ENCODE data around the gene PDIA2. TPM values are rescaled to one million over a fixed set of nuclear protein-coding genes. Genes with fewer than 3 reads are reported as not detected.
"Not testable (repeated sequence)": the region's sequence is repeated elsewhere in the genome, so short reads cannot be mapped to it uniquely, and the experiment has no call there.

PDIA2 gene, protein sequence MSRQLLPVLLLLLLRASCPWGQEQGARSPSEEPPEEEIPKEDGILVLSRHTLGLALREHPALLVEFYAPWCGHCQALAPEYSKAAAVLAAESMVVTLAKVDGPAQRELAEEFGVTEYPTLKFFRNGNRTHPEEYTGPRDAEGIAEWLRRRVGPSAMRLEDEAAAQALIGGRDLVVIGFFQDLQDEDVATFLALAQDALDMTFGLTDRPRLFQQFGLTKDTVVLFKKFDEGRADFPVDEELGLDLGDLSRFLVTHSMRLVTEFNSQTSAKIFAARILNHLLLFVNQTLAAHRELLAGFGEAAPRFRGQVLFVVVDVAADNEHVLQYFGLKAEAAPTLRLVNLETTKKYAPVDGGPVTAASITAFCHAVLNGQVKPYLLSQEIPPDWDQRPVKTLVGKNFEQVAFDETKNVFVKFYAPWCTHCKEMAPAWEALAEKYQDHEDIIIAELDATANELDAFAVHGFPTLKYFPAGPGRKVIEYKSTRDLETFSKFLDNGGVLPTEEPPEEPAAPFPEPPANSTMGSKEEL
- total RNA-seq, result not detected

GRCh38 chr16:283033-283805 lies at the start of gene PDIA2:
Gene PDIA2, plus strand, starts transcription at chr16:283164. Its CDS starts 6 bp downstream, at chr16:283170.
- POLR2A ChIA-PET, result no interaction called here
- CTCF ChIA-PET, result no interaction called here

- POLR2A ChIA-PET, result interaction anchor here (0.6 to 2.4 kb wide), 7 partner anchors 18 to 456 kb away, joined by 3 to 18 read pairs (median 5); partner anchors contain the start of gene AXIN1
- CTCF ChIA-PET, result interaction anchor here (0.8 to 1.9 kb wide), 10 partner anchors 18 to 138 kb away, joined by 3 to 9 read pairs (median 3); no protein-coding TSS in a partner anchor
These were observed 48.3 kb upstream of the PDIA2 start, which contains the start of gene FAM234A for GRCh38 chr16:234468-235305. Gene FAM234A, plus strand, starts transcription at chr16:234821. Its CDS starts 19,593 bp downstream, at chr16:254414.

GRCh38 chr16:239948-240277 lies 43.1 kb upstream of the PDIA2 start:
- CTCF ChIA-PET, result no interaction called here
- POLR2A ChIA-PET, result interaction anchor here (0.6 kb wide), 1 partner anchor 40 kb away, joined by 4 read pairs; no protein-coding TSS in a partner anchor

DNA sequence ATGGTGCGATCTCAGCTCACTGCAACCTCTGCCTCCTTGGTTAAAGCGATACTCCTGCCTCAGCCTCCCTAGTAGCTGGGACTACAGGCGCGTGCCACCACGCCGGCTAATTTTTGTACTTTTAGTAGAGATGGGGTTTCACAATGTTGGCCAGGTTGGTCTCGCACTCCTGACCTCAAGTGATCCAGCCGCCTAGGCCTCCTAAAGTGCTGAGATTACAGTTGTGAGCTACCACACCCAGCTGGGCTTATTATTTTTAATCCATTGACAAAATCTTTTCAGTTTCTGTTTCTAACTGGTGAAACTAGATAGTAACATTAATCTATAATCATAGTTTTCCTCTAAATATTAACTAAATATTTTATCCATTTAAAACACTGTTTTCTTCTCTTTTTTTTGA lies 42.4 kb upstream of the PDIA2 start:
- CTCF ChIA-PET, result no interaction called here
- POLR2A ChIA-PET, result interaction anchor here (0.6 kb wide), 1 partner anchor 39 kb away, joined by 4 read pairs; no protein-coding TSS in a partner anchor

- POLR2A ChIA-PET, result no interaction called here
- CTCF ChIA-PET, result interaction anchor here (0.7 kb wide), 1 partner anchor 159 kb away, joined by 3 read pairs; no protein-coding TSS in a partner anchor
These were observed 40.7 kb upstream of the PDIA2 start for GRCh38 chr16:242281-242680.

DNA sequence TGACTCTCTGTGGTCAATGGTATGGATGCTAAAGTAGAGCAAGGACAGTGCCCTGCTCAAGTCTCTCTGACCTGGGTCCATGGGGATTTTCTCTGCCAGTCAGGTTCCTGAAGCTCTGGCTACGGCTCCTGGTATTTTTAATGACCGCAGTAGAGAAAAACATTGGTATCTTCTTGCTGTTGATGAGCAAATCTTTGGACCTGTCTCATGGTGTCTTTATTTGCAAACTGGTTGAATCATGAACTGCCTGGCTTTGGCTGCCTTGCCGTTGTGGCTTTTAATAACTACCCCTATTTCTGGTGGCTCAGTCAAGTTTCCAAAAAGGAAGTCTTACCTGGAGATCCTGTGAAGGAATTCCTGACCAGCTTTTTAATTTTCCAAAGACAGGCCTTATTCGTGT lies 39.6 kb upstream of the PDIA2 start:
- ChIA-PET CTCF (no interaction called here), POLR2A (no interaction called here)

DNA sequence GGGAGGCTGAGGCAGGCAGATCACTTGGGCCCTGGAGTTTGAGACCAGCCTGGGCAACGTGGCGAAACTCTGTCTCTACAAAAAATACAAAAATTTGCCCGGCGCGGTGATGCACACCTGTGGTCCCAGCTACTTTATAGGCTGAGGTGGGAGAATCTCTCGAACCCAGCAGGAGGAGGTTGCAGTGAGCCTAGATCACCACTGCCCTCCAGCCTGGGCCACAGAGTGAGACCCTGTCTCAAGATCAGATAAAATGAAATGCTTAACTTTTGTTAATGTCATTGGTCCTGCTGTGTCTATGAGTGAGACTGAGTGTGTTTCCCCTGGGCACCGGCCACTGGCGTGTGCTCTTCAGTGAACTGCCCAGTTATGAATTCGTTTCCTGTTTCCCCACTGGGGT lies 37.9 kb upstream of the PDIA2 start:
- CTCF ChIA-PET, result no interaction called here
- POLR2A ChIA-PET, result no interaction called here

- POLR2A ChIA-PET, result no interaction called here
- CTCF ChIA-PET, result no interaction called here
These were observed 35.9 kb upstream of the PDIA2 start for GRCh38 chr16:247027-247426.

GRCh38 chr16:249431-249830 lies 33.5 kb upstream of the PDIA2 start:
- POLR2A ChIA-PET, result no interaction called here

DNA sequence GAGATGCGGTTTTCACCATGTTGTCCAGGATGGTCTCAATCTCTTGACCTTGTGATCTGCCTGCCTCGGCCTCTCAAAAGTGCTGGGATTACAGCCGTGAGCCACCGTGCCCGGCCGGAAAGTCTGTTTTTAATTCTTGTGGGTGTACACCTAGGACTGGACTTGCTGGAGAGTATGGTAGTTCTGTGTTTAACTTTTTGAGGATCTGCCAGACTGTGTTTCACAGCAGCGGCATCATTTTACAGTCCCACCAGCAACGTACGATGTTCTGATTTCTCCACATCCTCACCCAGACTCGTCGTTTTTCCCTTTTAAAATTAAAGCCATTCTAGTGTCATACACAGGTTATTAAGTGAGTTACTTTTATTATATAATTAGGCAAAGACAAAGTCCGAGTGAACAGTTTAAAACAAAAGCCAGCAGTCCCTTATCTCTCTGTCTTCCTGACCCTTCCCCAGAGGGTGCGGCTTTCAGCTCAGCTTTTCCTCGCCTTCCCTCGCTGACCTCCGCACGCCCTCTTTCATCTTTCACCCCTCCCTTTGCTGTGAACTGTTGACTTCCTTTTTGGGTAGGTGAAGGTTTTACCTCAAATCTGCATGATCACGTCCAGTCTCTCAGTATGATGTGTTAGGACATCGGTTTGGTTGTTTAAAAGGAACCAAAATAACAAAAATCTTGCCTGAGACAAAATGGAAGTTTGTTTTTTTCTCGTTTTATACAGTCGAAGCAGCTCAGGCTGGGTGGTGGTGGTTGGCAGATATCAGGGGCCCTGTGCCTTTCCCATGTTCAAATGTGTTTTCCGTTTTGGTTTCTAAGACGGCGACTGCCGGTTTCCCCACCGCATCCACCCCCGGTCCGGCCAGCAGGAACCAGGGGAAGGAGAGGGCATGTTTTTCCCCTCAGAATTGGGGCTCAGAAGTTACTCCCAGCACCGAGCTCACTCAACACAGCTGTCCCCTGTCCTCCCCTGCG lies 30.3 kb upstream of the PDIA2 start:
- CTCF ChIA-PET, result interaction anchor here (1.0 to 1.2 kb wide), 3 partner anchors 18 to 93 kb away, joined by 3 to 4 read pairs (median 4); partner anchors contain the start of gene FAM234A

More at GRCh38 chr16:249431-249830, 33.5 kb upstream of the PDIA2 start:
- CTCF ChIA-PET, result interaction anchor here (0.9 kb wide), 1 partner anchor 112 kb away, joined by 3 read pairs; no protein-coding TSS in a partner anchor

DNA sequence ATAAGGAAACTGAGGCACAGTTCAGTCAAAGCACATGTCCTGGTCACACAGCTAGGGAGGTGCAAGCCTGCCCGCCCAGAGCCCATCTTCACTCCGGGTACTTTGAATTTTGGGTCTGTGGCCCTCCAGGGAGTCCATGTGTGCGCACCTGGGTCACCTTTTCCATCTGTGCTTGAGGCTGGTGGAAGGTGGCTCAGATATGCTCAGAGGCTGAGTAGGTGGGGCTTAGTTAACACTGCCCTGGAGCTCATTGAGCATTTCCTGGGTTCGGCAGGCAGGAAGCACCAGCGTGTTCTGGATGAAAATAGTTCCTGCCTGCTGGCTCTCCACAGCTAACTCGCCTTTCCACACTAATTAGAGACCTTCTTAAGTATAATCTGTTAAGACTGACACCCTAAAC lies 29.1 kb upstream of the PDIA2 start:
- POLR2A ChIA-PET, result interaction anchor here (0.7 kb wide), 1 partner anchor 19 kb away, joined by 3 read pairs; the partner anchor contains the start of gene FAM234A
- CTCF ChIA-PET, result interaction anchor here (0.7 to 1.4 kb wide), 3 partner anchors 19 to 91 kb away, joined by 3 to 4 read pairs (median 4); partner anchors contain the start of gene FAM234A

More for the DNA sequence above, 30.3 kb upstream of the PDIA2 start:
- POLR2A ChIA-PET, result interaction anchor here (1.5 kb wide), 1 partner anchor 17 kb away, joined by 10 read pairs; the partner anchor contains the start of gene FAM234A

- ChIA-PET CTCF (interaction anchor here (0.7 to 1.4 kb wide), 2 partner anchors 19 to 27 kb away, joined by 3 to 4 read pairs; partner anchors contain the start of gene FAM234A), POLR2A (interaction anchor here (0.7 kb wide), 1 partner anchor 19 kb away, joined by 3 read pairs; the partner anchor contains the start of gene FAM234A)
These were observed 28.5 kb upstream of the PDIA2 start for GRCh38 chr16:254461-254860.

DNA sequence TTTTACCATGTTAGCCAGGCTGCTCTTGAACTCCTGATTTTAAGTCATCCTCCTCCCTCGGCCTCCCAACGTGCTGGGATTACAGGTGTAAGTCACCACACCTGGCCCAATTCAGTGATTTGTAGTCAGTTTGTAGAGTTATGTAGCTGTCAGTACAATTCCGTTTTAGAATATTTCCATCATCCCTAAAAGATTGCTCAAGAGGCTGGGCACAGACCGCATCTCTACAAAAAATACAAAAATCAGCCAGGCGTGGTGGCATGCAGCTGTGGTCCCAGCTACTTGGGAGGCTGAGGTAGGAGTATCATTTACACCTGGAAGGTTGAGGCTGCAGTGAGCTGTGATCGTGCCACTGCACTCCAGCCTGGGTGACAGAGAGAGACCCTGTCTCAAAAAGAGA lies 27.8 kb upstream of the PDIA2 start:
- CTCF ChIA-PET, result no interaction called here

GRCh38 chr16:258091-258490 lies 24.9 kb upstream of the PDIA2 start:
- POLR2A ChIA-PET, CTCF ChIA-PET: not testable (repeated sequence)

More for the DNA sequence above, 27.8 kb upstream of the PDIA2 start:
- POLR2A ChIA-PET, result no interaction called here

DNA sequence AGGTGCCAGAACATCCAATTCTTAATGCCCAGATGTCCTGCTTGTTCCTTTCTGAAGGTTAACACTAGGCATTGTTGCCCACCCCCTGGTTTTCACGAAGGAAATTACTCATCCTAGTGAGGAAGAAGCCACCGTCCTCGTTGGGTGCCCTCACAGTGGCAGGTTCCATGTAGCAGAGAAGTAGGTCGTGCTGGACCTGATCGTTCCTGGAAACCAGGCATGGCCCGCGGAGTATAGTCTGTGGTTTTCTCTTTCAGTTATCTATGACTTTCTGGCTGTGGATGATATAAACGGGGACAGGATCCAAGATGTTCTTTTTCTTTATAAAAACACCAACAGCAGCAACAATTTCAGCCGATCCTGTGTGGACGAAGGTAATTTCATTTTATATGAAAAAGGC lies 23.7 kb upstream of the PDIA2 start:
- POLR2A ChIA-PET, result no interaction called here
- CTCF ChIA-PET, result no interaction called here

DNA sequence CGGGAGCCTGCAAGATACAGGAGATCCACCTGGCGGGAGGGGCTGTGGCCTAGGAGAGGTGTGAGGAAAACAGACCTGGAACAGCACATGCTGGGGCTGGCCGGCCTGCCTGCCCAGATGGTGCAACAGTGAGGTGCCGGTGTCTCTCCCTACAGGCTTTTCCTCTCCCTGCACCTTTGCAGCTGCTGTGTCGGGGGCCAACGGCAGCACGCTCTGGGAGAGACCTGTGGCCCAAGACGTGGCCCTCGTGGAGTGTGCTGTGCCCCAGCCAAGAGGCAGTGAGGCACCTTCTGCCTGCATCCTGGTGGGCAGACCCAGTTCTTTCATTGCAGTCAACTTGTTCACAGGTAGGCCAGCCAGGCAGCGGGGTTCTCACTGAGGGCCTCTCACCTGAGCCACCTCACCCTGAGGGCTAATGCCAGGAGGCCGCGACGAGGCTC lies 23.1 kb upstream of the PDIA2 start:
- ChIA-PET CTCF (no interaction called here), POLR2A (no interaction called here)

DNA sequence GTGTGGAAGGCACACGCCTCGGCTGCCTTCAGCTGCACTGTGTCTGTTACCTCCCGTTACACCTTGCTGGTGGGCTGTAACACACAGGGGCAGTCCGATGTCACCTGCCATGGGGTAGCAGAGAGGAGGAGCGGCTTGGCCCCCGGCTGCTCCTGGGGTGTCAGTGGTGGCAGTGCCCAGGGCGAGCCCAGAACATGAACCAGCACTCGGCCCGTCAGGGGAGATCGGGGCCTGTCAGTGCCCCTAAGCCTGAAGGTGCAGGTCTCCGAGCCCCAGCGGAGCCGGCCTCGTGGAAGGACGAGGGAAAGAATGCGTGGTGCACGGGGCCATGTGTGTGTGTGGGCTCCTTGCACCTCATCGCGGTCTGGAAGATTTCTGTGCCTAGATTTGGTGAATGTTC lies 22.6 kb upstream of the PDIA2 start:
- CTCF ChIA-PET, result no interaction called here
- POLR2A ChIA-PET, result no interaction called here
